ENCODE data around the gene WDR41. TPM values are rescaled to one million over a fixed set of nuclear protein-coding genes. Genes with fewer than 3 reads are reported as not detected.
A peak's percentile ranks its signal among the peaks of the same experiment; 100 is the strongest.

WDR41 gene
- total RNA-seq (2021; ENCODE audit: unreplicated experiment): 57.3 TPM
- polyA plus RNA-seq (2012; ENCODE audit: insufficient read length): 52.7 TPM
- percentile 87 among the genes with signal in this experiment for Bru-seq, nascent RNA
- BruChase-seq, experiment 1, labeled RNA remaining after a 2-hour chase: percentile 83 among the genes with signal in this experiment
- percentile 77 among the genes with signal in this experiment for BruChase-seq, experiment 2, labeled RNA remaining after a 6-hour chase
- long read RNA-seq, transcript WDR41-201 (13 exons, 3,958 nt): major isoform, 56 of 115 reads
- long read RNA-seq, partial matches to known transcripts: 9 of 115 reads
- long read RNA-seq, other reads (novel, unspliced or antisense): 49 of 115 reads

DNA sequence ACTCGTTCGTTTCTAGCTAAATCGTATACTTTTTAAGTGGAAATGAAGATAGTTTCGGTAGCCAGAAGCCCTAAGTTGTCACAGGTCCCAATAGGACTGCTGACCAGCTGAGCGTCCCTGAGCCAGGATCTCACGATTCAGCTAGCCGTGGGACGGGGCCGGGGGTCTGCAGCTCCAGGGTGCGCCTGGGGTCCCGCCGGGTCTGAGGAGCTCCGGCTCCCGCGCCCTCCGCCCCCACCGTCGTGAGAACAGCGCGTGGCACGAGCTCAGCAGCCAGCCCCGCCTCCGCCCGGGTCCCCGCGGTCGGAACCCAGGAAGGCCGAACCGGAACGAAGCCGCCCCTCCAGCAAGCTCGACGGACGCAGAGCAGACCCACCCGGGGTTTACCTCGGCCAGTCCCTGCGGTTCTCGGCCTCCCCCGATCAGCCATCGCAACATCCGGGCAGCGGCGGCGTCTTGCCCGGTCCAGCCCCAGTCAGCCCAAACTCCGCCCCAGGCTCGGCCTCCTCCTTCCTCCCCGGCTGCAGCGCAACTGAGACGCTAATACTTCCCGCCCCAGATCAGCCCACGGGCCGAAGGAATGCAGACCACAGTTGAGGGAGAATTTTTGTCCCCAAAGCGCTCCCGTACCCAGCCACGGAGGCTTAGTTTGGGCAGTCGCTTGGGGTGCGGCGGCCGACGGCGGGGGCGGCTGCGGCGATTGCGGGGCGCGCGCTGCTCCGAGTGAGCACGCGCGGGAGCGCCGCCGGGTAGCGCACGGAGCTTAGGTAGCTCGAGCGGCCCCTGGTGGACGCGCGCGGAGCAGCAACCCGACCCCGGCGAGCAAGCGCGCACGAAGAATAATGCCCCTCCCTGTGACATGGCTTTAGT, at the start of gene WDR41:
WDR41 (minus strand) TSS at position 534 of the 870 bp plus-strand sequence; CDS start at position 438, 96 bp downstream.
- POLR2A ChIA-PET: interaction anchor here (0.6 to 0.7 kb wide), 2 partner anchors 9 to 215 kb away, joined by 4 to 7 read pairs; no protein-coding TSS in a partner anchor
- in situ Hi-C loops (cut with HindIII; ENCODE audit: low pct_unique_long_range_greater_than_20kb, low sequenced_read_pairs): no loop called here

More for the DNA sequence above, at the start of gene WDR41:
- TF ChIP-seq SIN3A (IDR thresholded peaks at IDR 0.05; ENCODE audit: borderline replicate concordance, insufficient read depth, low read depth, low read length) (0 out of 2 replicates have a peak, but pooled peaks have one; percentile 30), TCF7L2 (IDR thresholded peaks at IDR 0.05; ENCODE audit: low read depth, low read length) (no peak), REST (IDR thresholded peaks at IDR 0.05; ENCODE audit: insufficient read depth in 1 of 2, low read depth in 2 of 2, low read length in 1 of 2) (no peak; a peak in 1 of 4 replicates), CTCF (IDR thresholded peaks at IDR 0.05) (peak; percentile 98), POLR2AphosphoS5 (IDR thresholded peaks at IDR 0.05; ENCODE audit: low read depth, low read length) (peak; percentile 71)
- intact Hi-C loops (cut with micrococcal nuclease; ENCODE audit: unreplicated experiment): loop anchor here (5.0 kb wide), 1 partner anchor 350 kb away; no protein-coding TSS in a partner anchor
- Histone ChIP-seq H3K27ac (ENCODE audit: low read length) (peak within 1 kb of the TSS; percentile 98), H3K4me1 (ENCODE audit: control insufficient read depth, insufficient read depth, low read length) (0 out of 2 replicates have a peak, but pooled peaks cover 14% of the 10 kb centered on the region), H3K9me3 (ENCODE audit: control insufficient read depth, insufficient read depth, low read depth, low read length) (no peaks in the 10 kb centered on the region), H3K36me3 (ENCODE audit: control insufficient read depth, insufficient read depth, low read length) (peaks cover 4% of the 10 kb centered on the region; the same call in 1 of the 2 replicates), H3K4me3 (ENCODE audit: low read depth in 2 of 2, low read length in 2 of 2) (peak within 1 kb of the TSS; percentile 84 to 89), H3K27me3 (ENCODE audit: control insufficient read depth, insufficient read depth, low read length) (no peaks in the 10 kb centered on the region; the same call in 1 of the 2 replicates)
- BruUV-seq (replicated peaks): no TSS peak
- DNase-seq (ENCODE audit: low read depth, low spot score): peak; percentile 80
- CTCF ChIA-PET: interaction anchor here (0.6 kb wide), 1 partner anchor 517 kb away, joined by 3 read pairs; no protein-coding TSS in a partner anchor
- peak; percentile 99 for ATAC-seq
